ENCODE measurements around the gene TRABD2A.
A peak's percentile ranks its signal among the peaks of the same experiment; 100 is the strongest.

The TRABD2A gene

GRCh38 chr2:84850471-84850870, 30.4 kb downstream of the TRABD2A start:
- no peak for DNase-seq (ENCODE audit: low spot score)

DNA sequence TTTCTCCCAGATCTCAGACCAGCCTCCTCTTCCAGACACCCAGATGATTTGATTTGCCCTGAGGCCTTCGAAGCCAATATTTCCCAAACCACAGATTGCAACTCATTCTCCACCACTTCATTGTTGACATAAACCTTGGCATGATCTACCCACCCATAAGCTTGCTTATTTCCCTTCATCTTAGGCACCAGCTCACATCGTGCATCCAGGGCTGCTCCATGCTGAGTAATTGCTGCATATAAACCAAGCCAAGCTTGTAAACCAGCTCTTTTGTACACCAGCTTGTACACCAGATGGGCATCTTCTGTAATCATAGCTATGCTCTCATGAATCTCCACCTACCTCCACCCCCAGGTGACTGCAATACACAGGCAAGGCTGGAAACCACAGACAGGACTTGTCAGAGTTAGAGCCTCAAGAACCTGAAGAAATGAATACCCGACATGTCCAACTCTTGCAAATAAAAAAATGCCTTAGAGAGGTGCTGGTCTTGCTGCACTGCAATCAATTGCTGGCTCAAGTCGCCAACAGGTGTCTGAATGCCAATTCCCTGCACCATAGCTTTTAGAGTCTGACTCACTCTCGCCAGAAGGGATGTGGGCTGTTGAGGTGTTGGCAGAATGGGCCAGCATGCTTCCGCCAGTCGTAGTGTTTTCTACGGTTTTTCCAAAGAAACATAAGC, 31.5 kb downstream of the TRABD2A start:
- DNase-seq (ENCODE audit: low spot score) = peak; percentile 12

- DNase-seq (ENCODE audit: low spot score) = no peak
Measured at GRCh38 chr2:84847326-84848050, 33.4 kb downstream of the TRABD2A start.

GRCh38 chr2:84846741-84847142, 34.1 kb downstream of the TRABD2A start:
- DNase-seq (ENCODE audit: low spot score) = no peak

DNA sequence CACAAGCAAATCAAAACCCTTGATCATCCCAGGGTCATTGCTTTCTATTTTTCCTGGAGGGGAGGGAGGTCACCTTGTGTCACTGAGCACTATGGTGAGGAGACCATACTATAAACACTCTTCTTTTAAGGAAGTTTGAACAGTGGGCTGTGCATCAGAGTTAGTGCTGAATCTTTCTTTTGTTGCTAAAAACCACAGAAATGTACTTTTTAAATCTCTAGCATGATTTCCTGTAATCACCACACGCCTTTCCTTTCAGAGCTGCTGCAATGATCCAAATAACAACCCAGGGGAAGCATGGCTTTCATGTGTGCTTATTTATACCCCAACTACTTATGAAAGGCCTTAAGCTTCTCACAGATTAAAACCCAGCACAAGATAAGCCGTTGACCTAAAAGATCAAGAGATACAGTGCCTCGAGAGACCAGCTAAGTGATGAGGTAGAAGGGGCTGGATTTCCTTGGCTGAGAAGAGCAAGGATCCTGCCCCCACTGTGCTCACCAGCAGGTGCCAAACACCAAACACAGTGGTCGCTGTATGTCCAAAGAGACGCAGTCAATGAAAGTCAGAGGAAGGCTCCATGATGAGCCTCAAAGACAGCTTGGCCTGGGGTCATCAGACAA, 34.7 kb downstream of the TRABD2A start:
- peak; percentile 25 for DNase-seq (ENCODE audit: low spot score)

- no peak for DNase-seq (ENCODE audit: low spot score)
Measured at GRCh38 chr2:84844141-84844540, 36.7 kb downstream of the TRABD2A start.

DNA sequence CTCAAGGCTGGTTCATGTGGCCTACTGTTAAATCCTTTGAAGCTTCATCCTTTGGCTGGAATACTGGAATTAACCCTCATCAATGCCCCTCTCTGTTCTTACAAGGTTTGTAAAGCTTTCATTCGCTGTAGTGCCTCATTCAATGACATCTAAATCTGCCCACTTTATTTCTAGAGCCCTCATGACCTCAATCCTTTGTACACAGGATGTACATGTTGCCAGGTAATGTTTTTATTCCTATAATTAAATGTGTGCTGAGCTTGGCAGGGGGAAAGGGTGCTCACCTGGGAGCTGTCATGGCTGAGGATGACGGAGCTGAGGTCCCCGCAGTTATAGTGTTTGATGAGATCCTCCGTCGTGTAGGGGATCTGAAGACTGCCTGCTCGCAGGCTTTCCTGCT, 39.3 kb downstream of the TRABD2A start:
- DNase-seq (ENCODE audit: low spot score) = no peak

GRCh38 chr2:84840306-84840705, 40.6 kb downstream of the TRABD2A start:
- DNase-seq (ENCODE audit: low spot score) = no peak

- DNase-seq (ENCODE audit: low spot score) = no peak
Measured at GRCh38 chr2:84839851-84840250, 41.0 kb downstream of the TRABD2A start.

DNA sequence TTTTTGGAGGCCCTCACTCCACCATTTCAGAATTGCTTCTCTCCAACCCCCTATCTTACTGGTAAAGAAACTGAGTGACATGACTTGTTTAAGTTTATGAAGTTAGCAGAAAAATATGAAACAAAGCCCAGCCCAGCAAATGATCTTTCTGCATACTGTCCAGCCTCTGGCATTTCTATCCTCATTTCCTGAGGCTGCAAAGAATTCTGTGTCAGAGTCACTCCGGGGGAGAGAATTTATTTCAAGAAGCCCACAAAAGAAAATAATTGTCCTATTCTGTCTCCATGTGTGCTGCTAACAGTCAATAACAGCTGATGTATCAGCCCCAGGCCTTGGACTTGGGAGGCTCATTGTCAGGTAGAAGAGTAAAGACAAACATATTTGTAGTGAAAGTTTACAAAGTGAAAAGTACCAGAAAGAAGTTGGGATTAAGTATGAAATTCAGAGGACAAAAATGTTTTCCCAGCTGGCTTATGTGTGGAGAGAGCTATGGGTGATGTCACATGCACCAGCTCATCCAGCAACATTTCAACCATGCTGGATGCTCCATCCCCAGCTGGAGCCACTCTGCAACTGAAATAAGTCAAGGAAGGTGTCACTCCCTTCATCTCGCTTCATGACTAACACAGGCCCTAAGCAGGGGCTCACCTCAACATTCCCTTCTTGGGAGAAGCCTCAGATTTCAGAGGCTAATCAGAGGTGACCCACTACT, 42.3 kb downstream of the TRABD2A start:
- no peak for DNase-seq (ENCODE audit: low spot score)

- no peak for DNase-seq (ENCODE audit: low spot score)
Measured at GRCh38 chr2:84836215-84836614, 44.7 kb downstream of the TRABD2A start.

DNA sequence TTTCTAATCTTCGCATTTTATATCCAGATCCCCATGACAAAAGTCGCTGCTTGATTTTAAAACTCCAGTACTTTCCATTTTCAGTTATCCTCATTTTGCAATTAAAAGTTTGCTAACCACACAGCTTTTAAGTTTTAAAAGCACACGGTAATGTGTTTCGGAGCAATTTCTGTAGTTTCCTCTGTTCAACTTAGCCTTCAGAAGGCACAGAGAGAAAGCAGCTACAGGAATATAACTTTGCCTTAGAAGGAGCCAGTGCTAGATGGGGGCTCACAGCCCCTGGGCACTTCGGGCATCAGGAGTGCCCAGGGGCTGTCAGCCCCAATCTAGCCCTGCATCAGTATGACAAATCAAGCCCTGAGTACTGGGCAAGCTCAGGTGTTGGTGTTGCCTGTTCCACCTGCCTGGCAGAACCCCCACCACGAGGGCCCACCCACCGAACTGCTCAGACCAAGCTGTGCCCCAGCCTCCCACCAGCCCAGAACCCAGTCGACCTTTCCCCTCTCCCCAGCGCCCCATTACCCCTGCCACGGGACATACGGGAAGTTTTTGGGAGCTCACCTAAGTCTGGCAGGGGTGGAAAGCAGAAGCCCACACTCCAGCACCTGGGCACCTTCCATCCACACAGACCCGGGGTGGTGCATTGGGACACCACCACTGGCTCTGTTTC, 47.3 kb downstream of the TRABD2A start:
- no peak for DNase-seq (ENCODE audit: low spot score)

GRCh38 chr2:84832772-84833461, 48.0 kb downstream of the TRABD2A start:
- peak; percentile 80 for DNase-seq (ENCODE audit: low spot score)

DNA sequence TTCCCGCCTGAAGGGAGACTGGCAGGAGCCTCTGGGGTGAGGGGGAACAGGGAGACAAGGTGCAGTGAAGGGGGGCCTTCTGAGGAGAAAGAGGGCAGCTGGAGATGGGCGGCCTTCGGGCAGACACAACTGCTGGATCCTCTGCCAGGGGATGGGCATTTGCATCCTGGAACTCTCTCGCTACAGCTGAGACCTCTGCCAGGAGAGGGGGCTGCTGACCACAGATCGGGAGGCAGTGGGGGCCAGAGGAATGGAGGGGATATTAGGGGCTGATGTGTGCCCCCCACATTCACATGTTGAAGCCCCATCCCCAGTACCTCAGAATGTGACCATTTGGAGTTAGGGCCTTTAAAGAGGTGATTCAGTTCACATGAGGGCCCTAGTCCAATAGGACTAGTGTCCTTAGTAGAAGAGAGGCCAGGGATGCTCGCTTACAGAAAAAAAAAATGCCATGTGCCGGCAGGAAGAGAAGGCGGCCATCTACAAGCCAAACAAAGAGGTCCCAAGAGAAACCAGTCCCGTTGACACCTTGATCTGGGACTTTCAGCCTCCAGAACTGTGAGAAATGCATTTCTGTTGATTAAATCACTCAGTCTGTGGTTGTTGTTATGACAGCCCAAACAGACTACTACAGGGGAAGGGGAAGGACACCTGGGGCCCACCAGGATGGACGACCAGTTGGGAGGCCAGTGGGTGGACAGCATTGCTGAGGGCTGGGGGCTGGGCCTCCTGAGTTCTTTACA, 50.0 kb downstream of the TRABD2A start:
- no peak for DNase-seq (ENCODE audit: low spot score)

DNA sequence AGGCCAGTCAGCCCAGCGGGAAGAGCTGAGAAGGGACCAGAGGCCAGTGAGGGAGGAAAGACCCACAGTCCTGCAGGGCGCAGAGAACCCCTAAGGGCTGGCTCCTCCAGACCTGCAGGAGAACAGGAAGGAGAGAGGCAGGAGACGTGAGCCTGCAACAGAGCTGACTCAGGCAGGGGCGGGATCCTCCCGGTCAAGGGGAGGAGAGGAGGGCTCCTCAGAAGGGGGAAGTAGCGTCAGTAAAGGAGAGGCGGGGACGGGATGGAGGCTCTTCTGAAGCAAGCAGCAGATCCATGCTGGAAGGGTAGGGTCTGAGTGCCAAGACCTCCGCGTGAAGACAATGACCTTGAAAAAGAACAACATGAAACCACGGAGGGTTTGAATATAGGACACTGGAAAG, 50.8 kb downstream of the TRABD2A start:
- DNase-seq (ENCODE audit: low spot score) = peak; percentile 35

DNA sequence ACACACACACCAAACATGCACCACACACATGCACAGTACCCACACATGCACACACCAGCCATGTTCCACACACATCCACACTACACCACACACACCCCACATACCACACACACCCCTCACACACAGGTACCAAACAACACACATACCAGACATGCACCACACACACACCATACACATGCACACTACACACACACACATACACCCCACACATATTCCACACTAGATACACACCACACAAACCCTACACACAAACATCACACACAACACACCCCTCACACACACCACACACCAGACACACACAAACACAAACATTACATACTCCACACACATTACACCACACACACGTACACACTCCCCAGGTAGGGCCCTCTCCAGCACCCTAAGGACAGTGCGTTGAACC, 51.2 kb downstream of the TRABD2A start:
- DNase-seq (ENCODE audit: low spot score) = no peak

- no peak for DNase-seq (ENCODE audit: low spot score)
Measured at GRCh38 chr2:84827978-84828575, 52.8 kb downstream of the TRABD2A start.

GRCh38 chr2:84823788-84824187, 57.1 kb downstream of the TRABD2A start:
- DNase-seq (ENCODE audit: low spot score) = no peak

- no peak for DNase-seq (ENCODE audit: low spot score)
Measured at GRCh38 chr2:84823229-84823628, 57.7 kb downstream of the TRABD2A start.

DNA sequence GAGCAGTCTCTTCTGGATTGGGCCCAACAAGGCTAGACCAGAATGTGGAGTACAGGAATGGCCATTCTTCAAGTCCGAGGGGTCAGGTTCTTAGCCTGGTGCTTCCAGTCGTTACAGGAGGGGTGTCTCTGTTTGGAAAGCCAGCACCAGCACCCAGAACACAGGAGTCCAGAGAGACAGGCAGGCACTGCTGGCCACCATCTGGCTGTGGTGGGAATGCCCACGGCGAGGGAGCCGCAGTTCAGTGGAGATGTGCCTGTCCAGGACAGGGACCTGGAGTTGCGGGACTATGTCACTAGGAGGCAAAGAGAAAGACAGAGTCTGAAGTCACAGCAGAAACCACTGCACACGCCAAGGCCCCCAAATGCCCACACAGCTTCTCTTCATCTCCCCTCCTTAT, 59.1 kb downstream of the TRABD2A start:
- no peak for DNase-seq (ENCODE audit: low spot score)

Measured in pons (tissue), 1 donor.